Coronary artery (tissue), 2 donors: ENCODE results near the gene SETD5.

Experiments
- DNase-seq: peaks from one replicate; pipeline ENCODE4 v3.0.0-alpha.2; 2017; ENCODE audit warnings: low spot score
- H3K27ac ChIP-seq, 2 donors: fragments of 200-600 bp; sonication (generic); one replicate each; pipeline ENCODE4 v1.5.1; 2016 to 2019
- H3K4me3 ChIP-seq: fragments of 200-600 bp; sonication (generic); 2 replicates; pipeline ENCODE4 v1.5.1; 2016; ENCODE audit warnings: mild to moderate bottlenecking, moderate library complexity
- TF ChIP-seq, protein P1 (sequence below): fragments of 200-600 bp; sonication (generic); IDR thresholded peaks from one replicate; pipeline ENCODE4 v1.5.1; 2019; ENCODE audit warnings: antibody characterized with exemption

Gene SETD5

DNA sequence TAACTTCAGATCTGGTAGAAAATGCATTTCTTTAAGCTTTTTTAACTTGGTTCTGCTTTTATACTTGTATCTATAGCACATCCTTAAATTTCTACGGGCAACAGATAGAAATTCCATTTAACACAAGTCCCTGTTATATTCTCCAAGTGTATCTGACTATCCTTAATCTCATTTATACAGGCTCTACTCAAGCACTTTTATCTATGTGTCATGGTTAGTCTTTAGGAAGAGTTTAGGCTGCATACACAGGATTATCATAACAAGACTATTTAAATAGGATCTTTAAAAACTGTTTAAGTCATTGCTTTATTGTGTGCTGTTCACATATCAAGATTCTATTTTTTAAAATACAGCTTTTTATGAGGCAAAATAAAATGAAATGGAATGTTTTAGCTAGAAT lies 52.7 kb downstream of the SETD5 start:
- H3K27ac ChIP-seq = no peak overlapping the region
- TF ChIP-seq, protein P1, sequence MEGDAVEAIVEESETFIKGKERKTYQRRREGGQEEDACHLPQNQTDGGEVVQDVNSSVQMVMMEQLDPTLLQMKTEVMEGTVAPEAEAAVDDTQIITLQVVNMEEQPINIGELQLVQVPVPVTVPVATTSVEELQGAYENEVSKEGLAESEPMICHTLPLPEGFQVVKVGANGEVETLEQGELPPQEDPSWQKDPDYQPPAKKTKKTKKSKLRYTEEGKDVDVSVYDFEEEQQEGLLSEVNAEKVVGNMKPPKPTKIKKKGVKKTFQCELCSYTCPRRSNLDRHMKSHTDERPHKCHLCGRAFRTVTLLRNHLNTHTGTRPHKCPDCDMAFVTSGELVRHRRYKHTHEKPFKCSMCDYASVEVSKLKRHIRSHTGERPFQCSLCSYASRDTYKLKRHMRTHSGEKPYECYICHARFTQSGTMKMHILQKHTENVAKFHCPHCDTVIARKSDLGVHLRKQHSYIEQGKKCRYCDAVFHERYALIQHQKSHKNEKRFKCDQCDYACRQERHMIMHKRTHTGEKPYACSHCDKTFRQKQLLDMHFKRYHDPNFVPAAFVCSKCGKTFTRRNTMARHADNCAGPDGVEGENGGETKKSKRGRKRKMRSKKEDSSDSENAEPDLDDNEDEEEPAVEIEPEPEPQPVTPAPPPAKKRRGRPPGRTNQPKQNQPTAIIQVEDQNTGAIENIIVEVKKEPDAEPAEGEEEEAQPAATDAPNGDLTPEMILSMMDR = no peak
- no peak for DNase-seq
- no peak overlapping the region for H3K4me3 ChIP-seq

DNA sequence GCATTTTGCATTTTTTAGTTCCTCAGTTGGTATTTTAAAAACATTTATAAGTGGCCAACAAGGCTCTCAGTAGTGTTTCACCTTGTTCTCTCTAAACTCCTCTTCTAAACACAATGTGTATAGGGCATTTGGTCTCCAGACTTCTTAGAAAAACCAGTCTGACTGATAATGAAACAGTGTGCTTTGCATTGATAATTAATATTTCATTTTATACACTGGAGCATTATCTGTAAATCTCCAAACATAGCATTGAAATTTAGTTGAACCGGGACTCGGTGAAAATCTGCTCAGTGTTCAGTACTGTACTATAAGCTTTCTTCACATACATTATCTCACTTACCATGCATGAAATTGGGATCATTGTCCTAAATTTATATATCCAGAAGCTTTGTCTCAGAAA lies 53.6 kb downstream of the SETD5 start:
- TF ChIP-seq, protein P1 = no peak
- DNase-seq = no peak
- Histone ChIP-seq H3K4me3 (no peak overlapping the region), H3K27ac (no peak overlapping the region)

DNA sequence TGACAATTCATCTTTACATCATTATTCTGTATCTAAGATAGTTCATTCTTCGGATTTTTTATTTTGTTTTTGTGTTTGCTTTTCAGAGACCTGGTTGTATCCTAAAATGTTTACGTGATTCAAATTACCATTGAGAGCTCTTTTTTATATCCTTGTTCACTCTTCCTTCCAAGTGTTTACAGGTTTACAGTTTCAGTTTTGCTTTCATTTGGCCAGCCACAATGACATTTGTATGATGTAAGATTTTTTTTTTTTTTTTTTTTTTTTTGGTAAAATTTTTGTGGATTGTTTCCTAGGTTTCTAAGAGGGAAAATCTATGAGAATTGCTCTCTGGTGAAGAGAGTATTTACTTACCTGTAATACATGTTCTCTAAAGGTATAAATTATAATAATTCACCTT lies 55.0 kb downstream of the SETD5 start:
- Histone ChIP-seq H3K4me3 (no peak overlapping the region), H3K27ac (no peak overlapping the region)
- TF ChIP-seq, protein P1 = no peak
- no peak for DNase-seq

DNA sequence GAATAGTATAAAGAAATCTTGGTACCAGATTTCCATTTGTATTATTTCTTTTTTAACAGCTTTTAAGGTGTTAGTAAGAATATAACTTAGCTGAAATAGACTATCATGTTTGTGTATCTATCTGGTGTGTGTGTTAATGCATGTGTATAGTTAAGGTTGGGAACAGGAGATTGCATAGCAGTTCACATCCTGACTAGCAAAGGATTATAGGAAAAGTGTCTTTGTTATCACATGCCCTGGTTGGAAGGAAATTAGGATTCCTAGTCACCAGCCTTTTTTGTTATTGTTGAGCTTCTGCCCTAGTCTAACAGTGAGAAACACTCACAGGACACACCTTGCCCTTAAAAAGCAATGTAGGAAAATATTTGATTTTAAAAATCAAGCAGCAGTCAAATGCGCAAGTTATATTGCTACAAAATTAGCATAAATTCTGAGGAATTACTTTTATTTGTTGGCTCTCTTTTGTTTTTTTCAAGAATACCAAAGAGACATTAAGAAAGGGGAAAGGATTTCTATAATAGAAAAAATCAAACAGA lies 58.2 kb downstream of the SETD5 start:
- no peak overlapping the region for H3K27ac ChIP-seq
- DNase-seq = no peak
- TF ChIP-seq, protein P1 = no peak
- H3K4me3 ChIP-seq = no peak overlapping the region

DNA sequence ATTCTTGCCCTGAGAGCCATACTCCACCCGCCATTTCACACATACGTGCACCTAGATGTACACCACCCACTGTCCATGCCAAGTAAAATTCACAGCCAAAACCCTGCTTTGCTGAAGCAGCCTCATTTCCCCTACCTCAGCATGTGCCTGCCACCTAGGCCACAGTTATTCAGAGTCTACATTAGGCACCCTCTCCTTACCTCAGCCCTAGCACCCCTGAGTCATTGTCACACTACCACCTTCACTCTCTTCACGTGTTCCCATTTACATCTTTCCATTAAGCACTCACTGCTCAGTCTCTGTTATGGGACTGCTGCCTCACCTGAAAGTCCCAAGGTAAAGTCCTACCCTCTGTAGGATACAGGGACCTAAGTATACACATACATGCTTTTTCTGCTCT lies 70.0 kb downstream of the SETD5 start:
- Histone ChIP-seq H3K27ac (no peak overlapping the region), H3K4me3 (no peak overlapping the region)
- TF ChIP-seq, protein P1 = no peak
- DNase-seq = no peak

DNA sequence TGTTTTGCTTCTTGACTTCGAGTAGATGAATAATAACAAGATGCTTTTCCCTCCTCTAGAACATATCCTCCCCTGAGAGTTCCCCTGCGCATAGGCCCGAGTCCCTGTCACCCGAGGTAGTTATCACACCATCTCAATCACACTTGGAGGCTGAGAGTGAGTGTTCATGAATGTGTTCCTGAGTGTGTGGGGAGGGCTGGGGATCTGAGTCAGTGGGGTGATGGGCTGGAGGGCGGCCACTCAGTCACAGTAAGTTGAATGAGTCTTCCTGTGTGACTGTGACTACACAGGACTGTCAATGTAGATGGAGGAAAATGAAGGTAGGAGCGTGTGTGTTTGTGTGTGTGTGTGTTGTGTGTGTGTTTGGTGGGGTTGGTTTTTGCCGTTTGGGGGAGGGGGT lies 71.0 kb downstream of the SETD5 start:
- TF ChIP-seq, protein P1 = no peak
- Histone ChIP-seq H3K4me3 (no peak overlapping the region), H3K27ac (no peak overlapping the region)
- DNase-seq = no peak

DNA sequence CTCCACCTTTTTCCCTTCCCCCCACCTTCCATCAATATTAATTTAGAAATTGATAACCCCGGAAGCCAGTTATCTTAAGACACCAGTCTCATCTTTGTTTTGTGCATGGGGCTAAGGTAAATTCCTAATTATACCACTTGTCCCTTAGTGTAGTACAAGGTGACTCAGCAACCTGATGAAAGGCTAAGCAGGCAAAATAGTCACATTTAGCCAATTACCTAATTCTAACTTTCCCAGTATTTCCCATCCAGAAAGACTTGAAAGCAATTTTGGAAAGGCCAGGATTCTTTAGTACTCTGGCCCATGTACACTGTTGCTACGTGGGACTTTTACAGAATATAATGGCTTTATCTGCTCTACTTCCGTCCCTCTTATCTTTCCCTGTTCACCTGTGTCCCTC lies 72.6 kb downstream of the SETD5 start:
- H3K4me3 ChIP-seq = no peak overlapping the region
- DNase-seq = no peak
- no peak overlapping the region for H3K27ac ChIP-seq
- TF ChIP-seq, protein P1 = no peak
